HG03439 (cell line): ENCODE results near the gene TENM3.

Source experiments
- ATAC-seq: cut with Tn5 transposase; IDR thresholded peaks from one replicate; pipeline ENCODE4 v1.9.1; 2021; ENCODE audit warnings: mild to moderate bottlenecking, moderate library complexity; ENCODE audit not compliant: unreplicated experiment

Gene TENM3

DNA sequence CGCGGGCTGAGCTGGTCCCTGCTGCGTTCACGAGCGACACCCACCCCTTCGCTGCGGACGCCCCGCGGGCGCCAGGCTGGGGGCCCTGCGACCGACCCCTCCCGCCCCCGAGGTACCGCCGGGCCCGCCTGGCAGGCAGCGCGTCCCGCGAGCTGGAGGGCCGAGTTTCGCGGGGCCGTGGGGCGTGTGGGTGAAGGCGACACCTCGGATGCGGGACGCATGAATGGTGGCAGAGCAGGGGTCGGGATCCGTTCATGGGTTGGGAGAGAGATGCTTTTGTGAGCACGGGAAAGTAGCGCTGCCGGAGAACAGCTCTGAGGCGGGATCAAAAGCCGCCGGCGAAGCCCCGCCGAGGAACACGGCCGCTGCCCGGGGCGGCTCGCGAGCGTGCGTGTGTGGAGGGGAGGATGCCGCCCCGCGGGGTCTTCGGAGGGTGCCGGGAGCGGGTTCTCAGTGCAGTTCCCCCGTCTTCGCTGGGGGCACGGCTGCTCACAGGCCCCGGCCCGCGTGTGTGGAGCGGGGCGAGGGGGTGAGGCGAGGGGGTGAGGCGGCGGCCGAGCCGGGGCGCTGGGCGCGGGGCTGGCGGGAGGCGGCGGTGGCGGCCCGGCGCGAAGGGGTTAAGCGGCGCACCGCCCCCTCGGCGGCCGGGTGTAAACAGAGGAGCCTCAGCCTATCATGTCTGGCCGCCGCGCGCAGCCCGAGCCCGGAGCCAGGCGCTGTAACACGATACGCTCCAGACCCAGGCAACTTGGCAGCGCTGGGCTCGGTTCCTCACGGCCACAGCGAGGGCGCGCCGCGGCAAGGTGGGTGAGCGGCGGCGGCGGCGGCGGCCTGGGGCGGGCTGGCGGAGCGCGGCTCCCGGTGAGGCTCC lies 205.3 kb downstream of the TENM3 start:
- peak; percentile 83 for ATAC-seq

DNA sequence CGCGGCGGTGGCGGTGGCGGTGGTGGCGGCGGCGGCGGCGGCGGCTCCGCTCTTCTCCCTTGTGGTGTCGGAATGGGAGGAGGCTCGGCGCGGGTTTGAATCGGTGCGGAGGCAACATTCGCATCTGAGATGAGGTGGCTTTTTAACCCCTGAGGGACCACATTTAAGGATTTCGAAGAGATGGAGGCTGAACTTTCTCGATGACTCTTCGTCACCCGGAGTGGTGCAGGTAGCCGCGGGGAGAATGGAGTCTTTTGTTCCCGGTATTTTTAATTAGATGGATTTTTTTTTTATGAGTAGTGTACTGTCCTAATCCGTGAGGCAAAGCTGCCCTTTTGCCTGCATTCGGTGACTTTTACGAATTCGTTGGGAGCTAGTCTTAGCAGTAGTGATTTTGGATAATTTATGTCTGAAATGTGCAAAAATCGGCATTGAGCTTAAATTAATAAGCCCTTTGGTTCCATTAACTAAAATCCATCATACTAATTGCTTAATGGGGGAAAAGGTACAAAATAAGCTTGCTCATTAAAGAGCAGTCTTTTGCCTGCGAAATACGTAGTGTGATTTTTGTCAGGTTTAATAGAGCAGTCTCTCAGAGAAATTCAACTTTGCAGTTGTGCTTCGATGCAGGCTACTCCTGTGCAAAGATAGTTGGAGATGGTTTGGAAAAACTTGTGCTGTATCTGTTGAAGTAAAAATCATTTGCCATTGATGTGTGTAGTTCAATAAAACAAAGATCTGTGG lies 206.2 kb downstream of the TENM3 start:
- ATAC-seq, result no peak

DNA sequence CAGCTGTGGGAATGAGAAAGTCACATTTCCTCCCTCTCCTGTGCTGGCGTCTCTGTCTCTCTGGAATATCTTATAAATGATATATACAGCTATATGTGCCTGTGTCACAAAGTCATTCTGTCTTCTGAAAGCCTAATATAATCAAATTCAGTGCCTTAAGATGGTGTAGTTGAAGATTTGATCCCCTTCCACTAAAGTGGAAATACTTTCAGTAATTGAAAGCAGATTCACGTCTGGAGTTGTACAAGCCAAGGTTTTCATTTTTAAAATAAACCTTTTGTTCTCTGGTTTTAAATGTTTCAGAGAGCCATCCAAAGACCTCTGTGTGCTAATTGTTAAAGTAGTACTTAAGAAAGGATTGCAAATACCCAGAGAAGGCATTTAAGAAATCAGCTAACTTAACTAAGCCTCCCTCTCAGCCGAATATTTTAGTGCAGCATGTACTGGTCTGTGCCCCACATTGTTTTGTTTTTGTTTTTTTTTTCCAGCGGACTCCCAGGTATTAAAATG lies 206.8 kb downstream of the TENM3 start:
- ATAC-seq, result no peak

DNA sequence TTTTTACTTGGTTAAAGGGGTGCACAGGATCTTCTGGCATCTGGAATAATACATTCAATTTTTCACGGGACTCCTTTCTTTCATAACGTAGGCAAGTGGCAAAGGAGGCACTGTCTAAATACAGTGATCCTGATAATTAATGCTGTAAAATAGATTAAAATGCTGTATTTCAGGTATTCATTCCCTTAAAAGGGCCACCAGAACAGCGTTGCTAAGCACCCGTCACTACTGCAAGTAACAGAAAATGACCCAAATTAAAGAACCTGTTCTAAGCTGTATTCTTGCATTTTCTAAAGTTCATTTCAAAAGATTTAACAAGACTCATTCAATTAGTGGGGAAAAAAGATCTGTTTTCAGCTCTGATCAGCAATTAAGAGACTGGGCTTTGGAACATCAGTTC lies 208.2 kb downstream of the TENM3 start:
- no peak for ATAC-seq

DNA sequence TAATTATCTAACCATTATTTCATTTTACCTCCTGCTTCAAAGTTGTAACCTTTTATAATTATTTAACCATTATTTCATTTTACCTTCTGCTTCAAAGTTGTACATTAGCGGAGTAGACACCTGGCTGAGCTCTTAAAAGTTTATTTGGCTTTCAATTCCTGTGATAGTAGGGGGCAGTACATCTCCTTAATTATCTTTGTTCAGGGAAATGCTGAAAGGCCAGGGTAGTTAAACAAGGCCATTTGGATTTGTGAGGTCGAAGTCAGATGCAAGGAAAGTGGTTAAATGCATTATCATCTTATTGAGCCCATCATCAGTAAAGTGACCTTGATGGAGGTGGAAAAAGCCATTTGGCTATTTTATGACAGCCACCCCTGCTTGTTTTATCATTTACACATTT lies 210.6 kb downstream of the TENM3 start:
- ATAC-seq, result no peak

DNA sequence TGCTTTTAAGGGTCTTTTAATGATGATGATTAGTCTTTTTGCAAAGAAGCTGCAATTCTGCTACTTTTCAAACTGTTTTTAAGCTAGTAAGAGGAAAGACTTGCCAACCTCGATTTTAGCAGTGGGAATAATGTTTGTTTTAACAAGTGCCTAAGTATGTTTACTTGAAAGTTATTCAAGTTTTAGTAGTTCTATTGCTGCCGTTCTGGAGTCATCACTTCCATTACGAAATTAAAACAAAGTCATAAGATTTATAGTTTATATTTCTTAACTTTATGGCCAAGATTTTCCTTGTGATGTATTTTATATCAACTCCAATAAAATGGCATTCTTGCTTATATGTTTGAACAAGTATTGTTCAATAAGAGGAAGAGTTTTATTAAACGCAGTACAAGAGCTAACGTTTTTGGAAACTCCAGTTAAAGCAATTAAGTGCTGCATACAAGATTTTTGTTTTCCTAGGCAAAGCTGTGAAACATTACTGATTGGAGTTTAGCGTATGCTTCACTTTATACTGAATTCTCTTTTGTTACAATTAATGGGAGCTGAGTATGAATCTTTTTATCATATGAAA lies 211.3 kb downstream of the TENM3 start:
- ATAC-seq, result no peak

DNA sequence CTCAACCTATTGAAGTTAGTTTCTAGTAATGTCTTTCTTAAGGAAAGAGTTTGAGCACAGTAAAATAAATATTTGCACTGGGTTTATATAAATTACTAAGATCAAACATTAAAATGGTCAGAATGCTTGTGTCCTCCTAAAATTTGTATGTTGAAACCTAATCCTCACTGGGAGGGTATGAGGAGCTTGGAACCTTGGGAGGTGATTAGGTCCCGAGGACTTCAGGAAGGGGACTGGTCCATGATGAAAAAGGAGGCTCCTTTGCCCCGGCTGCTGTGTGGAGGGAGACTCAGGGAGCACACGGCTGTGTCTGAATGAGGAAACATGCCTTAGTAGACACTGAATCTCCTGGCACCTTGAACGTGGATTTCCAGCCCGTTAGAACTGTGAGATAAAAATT lies 221.9 kb downstream of the TENM3 start:
- ATAC-seq, result no peak

DNA sequence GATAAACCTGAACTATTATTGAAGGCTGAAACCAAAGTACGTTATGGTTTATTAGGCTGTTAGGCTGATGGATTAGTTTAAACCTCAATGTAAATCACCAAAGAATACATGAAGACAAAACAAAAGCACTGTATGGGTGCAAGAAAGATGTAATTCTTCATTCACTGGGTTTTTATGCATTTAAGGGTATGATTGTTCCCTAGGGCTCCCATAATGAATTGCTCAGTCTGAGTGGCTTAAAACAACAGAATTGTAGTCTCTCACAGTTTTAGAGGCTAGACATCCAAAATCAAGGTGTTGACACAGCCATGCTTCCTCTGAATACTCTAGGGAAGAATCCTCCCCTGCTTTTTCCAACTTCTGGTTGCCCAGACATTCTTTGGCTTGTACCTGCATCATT lies 222.8 kb downstream of the TENM3 start:
- no peak for ATAC-seq

DNA sequence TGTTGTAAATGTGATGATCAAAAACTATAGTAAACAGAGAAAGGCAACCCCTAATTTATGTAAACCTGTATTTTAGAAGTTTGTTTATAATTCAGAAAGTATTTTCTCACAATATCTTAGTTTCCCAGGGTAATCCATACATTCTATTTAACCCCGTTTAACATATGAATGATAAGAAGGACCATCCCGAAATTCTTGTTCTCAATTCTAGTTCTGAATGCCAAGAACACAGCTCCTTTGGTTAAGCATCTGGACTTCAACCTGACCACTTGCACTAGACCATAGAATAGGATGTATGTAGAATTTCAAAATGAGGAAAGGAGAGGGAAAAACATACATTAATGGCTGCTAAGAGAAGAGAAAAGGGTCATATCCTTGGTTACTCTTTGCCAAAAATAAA lies 227.0 kb downstream of the TENM3 start:
- no peak for ATAC-seq

DNA sequence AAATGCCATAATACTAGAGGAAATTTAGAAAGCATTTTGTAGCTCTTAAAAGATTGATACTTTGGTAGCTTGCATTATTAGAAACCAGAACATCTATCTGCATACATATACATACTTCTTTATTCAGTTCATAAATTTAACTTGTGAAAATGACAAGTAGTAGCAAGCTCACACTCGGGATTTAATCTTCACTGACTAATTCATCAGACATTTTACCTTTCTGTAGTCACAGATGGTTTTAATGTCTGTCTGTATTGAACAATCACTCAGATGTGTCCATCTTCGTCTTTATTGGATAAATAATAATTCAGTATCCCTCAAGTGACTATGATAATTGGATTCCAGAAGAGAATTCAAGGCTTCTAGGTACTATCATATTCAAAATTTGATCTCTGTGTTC lies 232.3 kb downstream of the TENM3 start:
- no peak for ATAC-seq

DNA sequence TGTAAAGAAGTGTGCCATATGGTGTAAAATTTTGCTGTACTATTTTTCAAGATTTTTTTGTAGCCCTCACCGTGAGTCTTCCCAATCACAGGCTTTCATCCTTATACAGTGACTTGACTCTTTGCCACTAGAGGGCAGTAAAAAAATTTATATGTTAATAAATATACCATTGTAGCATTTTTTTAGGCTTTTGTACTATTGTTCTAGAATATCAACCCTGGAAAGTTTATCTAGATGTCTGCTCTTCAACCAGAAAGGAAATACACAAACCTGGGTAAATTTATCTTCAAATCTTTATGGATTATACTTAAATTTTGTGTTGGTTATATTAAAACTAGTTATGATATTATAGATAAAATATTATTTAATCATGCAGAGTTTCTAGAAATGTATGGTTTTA lies 235.3 kb downstream of the TENM3 start:
- ATAC-seq, result peak; percentile 59

DNA sequence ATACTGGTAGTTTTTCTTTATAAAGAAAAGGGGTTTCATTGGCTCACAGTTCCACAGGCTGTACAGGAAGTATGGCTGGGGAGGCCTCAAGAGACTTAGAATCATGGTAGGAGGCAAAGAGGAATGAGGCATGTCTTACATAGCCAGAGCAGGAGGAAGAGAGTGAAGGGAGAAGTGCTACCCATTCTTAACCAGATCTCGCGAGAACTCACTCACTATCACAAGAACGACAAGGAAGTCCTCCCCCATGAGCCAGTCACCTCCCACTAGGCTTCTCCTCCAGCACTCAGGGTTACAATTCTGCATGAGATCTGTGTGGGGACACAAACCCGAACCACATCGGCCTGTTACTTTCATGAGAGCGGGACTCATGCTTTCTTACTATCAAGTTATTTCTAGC lies 240.5 kb downstream of the TENM3 start:
- ATAC-seq, result no peak

DNA sequence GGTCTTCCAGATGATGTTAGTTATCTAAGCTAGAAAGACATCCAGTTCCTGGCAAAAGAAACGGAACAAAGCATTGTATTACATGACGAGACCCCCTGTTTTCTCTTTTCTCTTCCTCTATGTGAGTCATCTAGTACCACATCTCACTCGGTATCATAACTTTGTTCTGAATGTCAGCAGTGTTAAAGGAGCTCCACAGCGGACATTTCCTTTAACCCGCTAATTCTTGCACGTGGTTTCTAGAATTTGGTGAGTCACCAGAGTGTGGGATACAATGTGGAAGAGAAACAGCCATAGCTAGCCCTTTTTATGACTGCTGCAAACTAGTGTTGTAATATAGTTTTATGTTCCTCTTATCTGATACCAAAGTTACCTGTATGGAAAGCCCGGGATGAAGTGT lies 243.7 kb downstream of the TENM3 start:
- no peak for ATAC-seq

DNA sequence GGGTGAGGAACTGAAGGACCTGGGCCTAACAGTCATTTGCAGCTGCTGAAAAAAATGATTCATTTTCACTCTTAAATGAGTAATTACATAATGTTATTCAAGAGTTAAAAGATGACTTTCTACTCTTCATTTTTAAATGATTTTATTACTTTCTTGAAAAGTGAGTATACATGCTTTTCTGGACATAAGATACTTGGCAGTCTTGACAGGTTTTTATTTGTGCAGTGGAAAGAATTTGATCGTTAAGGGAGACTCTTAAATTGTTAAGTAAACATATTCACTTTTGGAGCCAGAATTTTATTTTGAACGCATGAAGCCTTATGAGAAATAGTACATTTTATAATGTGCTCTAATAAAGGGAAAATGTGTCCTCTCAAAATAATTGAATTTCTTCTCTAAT lies 245.7 kb downstream of the TENM3 start:
- ATAC-seq, result no peak

DNA sequence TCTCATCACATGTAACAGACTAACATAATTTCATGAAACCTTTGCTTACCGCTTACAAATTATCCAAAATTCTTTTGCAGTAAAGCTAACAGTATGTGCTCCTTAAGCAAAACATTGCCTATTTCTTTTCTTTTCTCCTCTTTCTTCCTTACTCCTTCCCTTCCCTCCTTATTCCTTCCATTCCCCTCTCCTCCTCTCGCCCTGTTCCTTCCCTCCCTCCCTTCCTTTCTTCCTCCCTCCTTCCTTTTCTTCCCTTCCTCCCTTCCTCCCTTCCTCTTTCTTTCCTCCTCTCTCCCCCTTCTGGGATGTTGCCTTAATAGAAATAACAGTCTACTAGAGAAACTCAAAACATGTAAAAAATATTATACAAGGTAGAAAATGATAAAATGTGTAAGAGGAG lies 246.4 kb downstream of the TENM3 start:
- ATAC-seq, result no peak

DNA sequence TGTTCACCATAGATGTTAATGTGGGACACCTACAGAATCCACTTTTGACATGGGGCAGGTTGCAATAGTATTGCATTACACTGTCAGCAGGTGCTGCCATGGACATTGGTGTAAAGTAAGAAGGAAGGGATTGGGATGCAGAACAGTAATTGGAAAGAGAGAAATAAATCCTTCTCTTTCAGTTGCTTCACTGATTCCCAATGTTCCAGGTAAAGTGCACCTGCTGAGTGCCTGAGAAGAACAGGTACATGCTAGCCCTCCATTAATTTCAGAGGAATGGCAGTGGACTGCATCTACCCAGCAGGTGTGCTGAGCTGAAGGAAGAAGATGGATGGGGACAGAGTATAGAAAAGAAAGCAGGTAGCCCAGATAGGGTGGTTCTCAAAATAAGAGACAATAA lies 248.5 kb downstream of the TENM3 start:
- ATAC-seq, result no peak

DNA sequence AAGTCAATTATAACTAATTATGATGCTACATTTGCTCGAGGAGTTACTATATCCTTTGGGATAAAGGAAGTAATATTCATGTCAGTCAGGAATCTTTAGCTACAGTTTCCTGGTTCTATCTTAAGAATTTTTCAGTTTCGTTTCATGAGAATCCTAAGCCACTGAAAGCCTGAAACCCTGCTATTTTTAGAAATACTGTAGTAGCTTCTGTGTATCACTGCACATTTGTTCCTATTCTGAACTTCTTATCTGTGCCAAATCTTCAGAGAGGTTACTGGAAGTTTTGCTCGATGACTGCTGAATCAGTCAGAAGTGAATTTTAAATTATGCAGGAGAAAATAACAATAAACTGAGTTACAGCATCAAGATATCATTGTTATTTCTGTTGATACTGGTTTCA lies 249.2 kb downstream of the TENM3 start:
- ATAC-seq, result no peak

DNA sequence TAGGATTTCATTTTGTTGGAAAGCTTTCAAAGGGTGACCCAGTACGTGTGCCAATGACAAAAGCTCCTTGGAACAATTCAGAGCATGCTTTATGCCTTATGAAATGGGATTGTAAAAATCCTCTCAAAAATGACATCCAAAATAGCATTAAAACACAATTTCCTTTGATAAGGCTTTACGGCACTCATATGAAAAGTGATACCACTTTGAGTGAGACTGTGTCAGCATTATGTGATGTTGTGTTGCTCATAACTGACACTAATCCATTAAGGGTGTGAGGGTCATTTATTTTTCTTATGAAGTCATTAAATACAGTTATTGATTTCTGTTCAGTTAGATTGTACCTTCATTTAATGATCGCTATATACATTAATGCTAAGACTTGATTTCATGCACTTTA lies 250.2 kb downstream of the TENM3 start:
- ATAC-seq, result no peak

DNA sequence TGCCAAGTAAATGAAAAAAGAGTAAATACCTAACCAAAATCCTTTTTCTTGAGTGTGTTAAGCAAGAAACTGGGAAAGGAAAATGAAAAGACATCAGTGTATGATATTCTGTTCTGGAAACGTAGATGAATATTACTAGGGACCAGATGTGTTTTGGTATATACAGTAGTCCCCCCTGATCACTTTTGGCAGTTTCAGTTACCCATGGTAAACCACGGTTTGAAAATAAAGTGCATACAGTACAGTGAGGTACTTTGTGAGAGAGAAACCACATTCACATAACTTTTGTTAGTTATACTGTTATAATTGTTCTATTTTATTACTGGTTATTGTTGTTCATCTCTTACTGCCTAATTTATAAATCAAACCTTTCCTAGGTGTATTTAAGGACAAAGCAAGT lies 250.9 kb downstream of the TENM3 start:
- no peak for ATAC-seq

DNA sequence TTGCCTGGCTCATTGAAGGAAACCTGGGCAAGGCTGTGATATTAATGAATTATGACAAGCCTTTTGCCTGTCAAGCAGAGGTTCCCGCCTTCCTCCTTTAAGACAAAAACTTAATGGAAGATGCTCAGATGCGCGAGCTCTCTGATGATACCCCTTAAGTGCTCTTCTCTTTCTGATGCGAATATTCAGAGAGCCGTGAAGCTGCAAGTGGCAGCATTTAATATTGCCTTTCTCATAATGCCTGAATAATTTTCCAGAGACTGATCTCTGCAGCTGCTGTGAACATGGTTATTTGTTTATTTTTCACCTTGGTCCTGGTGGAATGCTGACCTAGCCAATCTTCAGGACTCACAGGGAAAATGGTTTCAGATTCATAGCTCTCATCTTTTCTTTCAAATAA lies 251.8 kb downstream of the TENM3 start:
- no peak for ATAC-seq

DNA sequence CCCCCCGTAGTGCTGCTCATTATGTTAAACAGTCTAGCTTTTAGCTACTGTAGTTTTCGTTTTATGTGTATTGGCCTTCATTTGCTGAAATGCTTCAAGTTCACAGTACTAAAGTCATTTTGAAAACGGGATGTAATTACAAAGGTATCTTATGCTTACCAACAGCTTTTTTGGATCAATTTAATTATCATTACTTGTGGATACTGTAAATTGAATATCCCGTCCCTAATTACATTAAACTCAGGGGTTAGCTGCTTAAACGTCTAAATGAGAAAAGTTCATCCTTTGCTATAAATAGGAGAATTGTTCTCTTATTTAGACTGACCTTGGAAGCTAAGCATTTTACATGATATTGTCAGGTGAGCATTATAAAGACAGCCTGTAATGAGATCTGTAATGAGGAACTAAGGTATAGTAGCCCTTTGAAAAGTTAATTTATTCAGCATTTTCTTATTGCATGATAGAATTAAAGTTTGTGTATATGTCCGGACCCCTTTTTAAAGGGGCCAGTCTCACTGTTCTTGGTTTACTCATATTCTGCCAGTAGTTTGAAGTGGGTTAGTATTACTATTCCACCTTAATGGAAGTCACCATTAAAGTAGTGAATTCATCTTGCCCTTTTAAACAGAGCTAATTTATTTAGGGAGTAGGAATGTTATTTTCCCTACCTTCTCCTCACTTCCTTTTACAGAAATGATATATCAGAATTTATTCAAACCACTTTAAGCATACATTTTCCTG lies 252.6 kb downstream of the TENM3 start:
- no peak for ATAC-seq
